Measurements from ENCODE around the gene UNK.

- TF ChIP-seq POLR2AphosphoS5 (IDR thresholded peaks at IDR 0.05; ENCODE audit: low read depth, low read length) (peak; percentile 91), TAF1 (IDR thresholded peaks at IDR 0.05; ENCODE audit: borderline replicate concordance, low read depth, low read length) (no peak)
These were observed 8.0 kb upstream of the UNK start for GRCh38 chr17:75776386-75777295.

Data from GM12892 (cell line).